Astrocyte of the cerebellum (primary cell): ENCODE data around the gene MEDAG.

Experiments
- DNase-seq: peaks from one replicate; pipeline ENCODE4 v3.0.0-alpha.2; 2011; ENCODE audit warnings: low read depth
- H3K4me3 ChIP-seq: 2 replicates; pipeline ENCODE4 v1.5.1; 2011; ENCODE audit warnings: mild to moderate bottlenecking, low read depth, low read length, moderate library complexity
- CTCF ChIP-seq: IDR thresholded peaks from 2 replicates; pipeline ENCODE4 v1.5.1; 2012; ENCODE audit warnings: low read length, low read depth, moderate library complexity, mild to moderate bottlenecking; ENCODE audit errors: missing control alignments
- in situ Hi-C: cut with HindIII; loops from 2 replicates; pipeline ENCODE4 v1.10.0; 2017; ENCODE audit warnings: low sequenced_read_pairs

The MEDAG gene

GRCh38 chr13:30880151-30880855 lies 25.8 kb upstream of the MEDAG start:
- no peak overlapping the region for H3K4me3 ChIP-seq
- in situ Hi-C loops, result no loop called here
- no peak for TF ChIP-seq CTCF
- no peak for DNase-seq

- DNase-seq, result peak; percentile 75
- no peak for TF ChIP-seq CTCF
- in situ Hi-C loops, result no loop called here
- H3K4me3 ChIP-seq, result no peak overlapping the region
Measured at GRCh38 chr13:30880856-30881155, 25.3 kb upstream of the MEDAG start.

- in situ Hi-C loops, result no loop called here
Measured at GRCh38 chr13:30881191-30881651, 24.9 kb upstream of the MEDAG start.

GRCh38 chr13:30882026-30882850 lies 23.8 kb upstream of the MEDAG start:
- no peak for DNase-seq
- TF ChIP-seq CTCF, result no peak
- no peak overlapping the region for H3K4me3 ChIP-seq
- in situ Hi-C loops, result no loop called here

More at GRCh38 chr13:30881191-30881651, 24.9 kb upstream of the MEDAG start:
- TF ChIP-seq CTCF, result no peak
- H3K4me3 ChIP-seq, result no peak overlapping the region
- peak; percentile 63 for DNase-seq

- no peak for TF ChIP-seq CTCF
- no peak overlapping the region for H3K4me3 ChIP-seq
- in situ Hi-C loops, result no loop called here
- DNase-seq, result no peak
Measured at GRCh38 chr13:30882996-30883766, 22.9 kb upstream of the MEDAG start.

- TF ChIP-seq CTCF, result no peak
- in situ Hi-C loops, result no loop called here
- H3K4me3 ChIP-seq, result no peak overlapping the region
- no peak for DNase-seq
Measured at GRCh38 chr13:30884543-30884942, 21.5 kb upstream of the MEDAG start.
